Ovary (tissue), 9 donors: ENCODE data around the gene ELOB. TPM values are rescaled to one million over a fixed set of nuclear protein-coding genes. Genes with fewer than 3 reads are reported as not detected.
A peak's percentile ranks its signal among the peaks of the same experiment; 100 is the strongest.

Experiments used
- DNase-seq, 5 donors: peaks; one replicate each; pipeline ENCODE4 v3.0.0-alpha.2; 2019 to 2020
- H3K27ac ChIP-seq, 2 donors: fragments of 200-600 bp; one replicate each; pipeline versions ENCODE4 v1.5.1 to v1.8.0; 2019 to 2022
- H3K27me3 ChIP-seq: fragments of 200-600 bp; one replicate; pipeline ENCODE4 v1.8.0; 2022
- H3K36me3 ChIP-seq: fragments of 200-600 bp; sonication (generic); one replicate; pipeline ENCODE4 v1.5.1; 2019
- H3K4me1 ChIP-seq: one replicate; pipeline ENCODE4 v1.8.1; 2013; ENCODE audit warnings: mild to moderate bottlenecking, moderate library complexity; ENCODE audit not compliant: insufficient read depth
- H3K4me3 ChIP-seq: fragments of 200-600 bp; sonication (generic); one replicate; pipeline ENCODE4 v1.5.1; 2017
- H3K9me3 ChIP-seq, 2 donors: fragments of 200-600 bp in 1 of 2; sonication (generic) in 1 of 2; one replicate each; pipeline versions ENCODE4 v1.5.1 to v1.8.1; 2013 to 2019; ENCODE audit warnings: mild to moderate bottlenecking in 1 of 2, moderate library complexity in 1 of 2
- CTCF ChIP-seq, 3 donors: fragments of 450-650 bp in 2 of 3; fragments of 200-600 bp in 1 of 3; IDR thresholded peaks; one replicate each; pipeline versions ENCODE4 v1.5.1 to v1.8.0; 2016 to 2022; ENCODE audit warnings: antibody characterized with exemption in 3 of 3, mild to moderate bottlenecking in 1 of 3
- EP300 ChIP-seq: sonication (generic); formaldehyde crosslinking; IDR thresholded peaks from one replicate; pipeline ENCODE4 v1.6.1; 2017; ENCODE audit warnings: antibody characterized with exemption
- POLR2A ChIP-seq: fragments of 450-650 bp; IDR thresholded peaks from one replicate; pipeline ENCODE4 v1.6.1; 2017; ENCODE audit warnings: antibody characterized with exemption, mild to moderate bottlenecking, moderate library complexity
- WGBS, 3 donors: extraction: QIAGEN DNeasy Blood & Tissue Kit in 1 of 3; methylation state at CpG; one replicate each; pipeline versions ENCODE4 v1.1.5 to v1.1.7; 2013 to 2017; 5-methylcytosine and 5-hydroxymethylcytosine counted together
- intact Hi-C, 4 donors: fragments of 100-400 bp; cut with DNase I; formaldehyde crosslinking; loops; one replicate each; pipeline versions ENCODE4 v1.11.0 to v1.15.1; 2022 to 2023
- polyA plus RNA-seq, 2 donors: library from polyadenylated mRNA; stranded (reverse); fragments of 200-250 nt in 1 of 2; fragments of 350-450 nt in 1 of 2; fragmentation: Illumina TruSeq in 1 of 2; extraction: RNeasy Lipid Tissue Mini Kit (QIAGEN cat#74804) in 1 of 2; gene quantifications; one replicate each; pipeline ENCODE4 v1.2.3, GENCODE V29; 2013 to 2014
- total RNA-seq, 7 donors: library from RNA; depleted of rRNA in 2 of 7; stranded (reverse); fragments of >200 nt in 2 of 7; fragmentation: NEBNext Ultra II Directional in 3 of 7; extraction: Animal tissue kit (Norgen Biotek cat#: 25700) in 3 of 7; gene quantifications; one replicate each; pipeline versions ENCODE4 v1.1.0 to v1.2.4, GENCODE V29; 2016 to 2023
- donor health status: DM: no; HTN: no; CAD: no; lungs with moderate emphysema.
- donor health status: DM: no; HTN: no; CAD: no.
- donor health status: Bipolar disorder and iron deficiency.
- donor health status: DM: yes; HTN: yes; CAD: no.
- donor health status: DM: no; HTN: no; CAD: no.
- donor health status: DM: yes; HTN: yes; CAD: no.

The ELOB gene
- total and polyA plus RNA-seq, 9 donors, result 8.9 to 498 (median 172) TPM

- peaks cover 1% of the 10 kb centered on the region for H3K4me1 ChIP-seq
- no peak overlapping the region for H3K27ac ChIP-seq
- H3K4me3 ChIP-seq, result no peak overlapping the region
- H3K9me3 ChIP-seq, result no peaks in the 10 kb centered on the region
- TF ChIP-seq EP300, result no peak
- no peak for TF ChIP-seq POLR2A
- TF ChIP-seq CTCF (IDR thresholded peaks at IDR 0.05), result no peak
- no peaks in the 10 kb centered on the region for H3K36me3 ChIP-seq
- H3K27me3 ChIP-seq, result no peaks in the 10 kb centered on the region
- intact Hi-C loops, result no loop called here
- 60 to 65% (median 64%) methylated on average over 17 of the region's 17 CpGs for WGBS, 3 donors
- peak in 1 of 5 donors; percentile 21 for DNase-seq
Observed at GRCh38 chr16:2768403-2769089, 8.5 kb downstream of the ELOB start.

- H3K4me1 ChIP-seq, result peaks cover 1% of the 10 kb centered on the region
- H3K4me3 ChIP-seq, result no peak overlapping the region
- H3K9me3 ChIP-seq, result no peaks in the 10 kb centered on the region
- no peaks in the 10 kb centered on the region for H3K36me3 ChIP-seq
- WGBS, 3 donors, result 39 to 52% (median 44%) methylated on average over 14 of the region's 14 CpGs
- H3K27me3 ChIP-seq, result no peaks in the 10 kb centered on the region
- no peak overlapping the region for H3K27ac ChIP-seq
- TF ChIP-seq POLR2A (no peak), EP300 (no peak), CTCF (IDR thresholded peaks at IDR 0.05) (no peak)
- intact Hi-C loops, result no loop called here
- no peak for DNase-seq
Observed at GRCh38 chr16:2767891-2768290, 9.2 kb downstream of the ELOB start.

- peak in 1 of 5 donors; percentile 72 for DNase-seq
- H3K4me3 ChIP-seq, result no peak overlapping the region
- H3K9me3 ChIP-seq, result no peaks in the 10 kb centered on the region
- no peaks in the 10 kb centered on the region for H3K27me3 ChIP-seq
- TF ChIP-seq CTCF (IDR thresholded peaks at IDR 0.05) (no peak), POLR2A (no peak)
- H3K36me3 ChIP-seq, result no peaks in the 10 kb centered on the region
- no peak overlapping the region for H3K27ac ChIP-seq
- WGBS, 3 donors, result 50 to 70% (median 55%) methylated on average over 17 to 19 of the region's 19 CpGs
- intact Hi-C loops, result no loop called here
- H3K4me1 ChIP-seq, result peaks cover 1% of the 10 kb centered on the region
Observed at GRCh38 chr16:2767140-2767731, 9.8 kb downstream of the ELOB start.

GRCh38 chr16:2766430-2767139, 10.5 kb downstream of the ELOB start:
- TF ChIP-seq CTCF (IDR thresholded peaks at IDR 0.05), result no peak
- TF ChIP-seq EP300, result no peak
- TF ChIP-seq POLR2A, result no peak
- intact Hi-C loops, result no loop called here
- peak in 1 of 5 donors; percentile 45 for DNase-seq
- 92 to 96% (median 94%) methylated on average over 43 to 44 of the region's 44 CpGs for whole genome bisulfite sequencing, 3 donors
- Histone ChIP-seq H3K4me1 (peaks cover 1% of the 10 kb centered on the region), H3K27ac (no peak overlapping the region), H3K4me3 (no peak overlapping the region), H3K27me3 (no peaks in the 10 kb centered on the region), H3K36me3 (no peaks in the 10 kb centered on the region), H3K9me3 (no peaks in the 10 kb centered on the region)
